ENCODE data around the gene MYO3B.

The MYO3B gene

GRCh38 chr2:170177950-170178781, at the start of gene MYO3B:
Gene MYO3B, plus strand, starts transcription at chr2:170178147. Its CDS starts 141 bp downstream, at chr2:170178288.
- Histone ChIP-seq H3K27me3 (no peaks in the 10 kb centered on the region), H3K27ac (no peak within 1 kb of the TSS), H3K4me3 (no peak within 1 kb of the TSS), H3K36me3 (no peaks in the 10 kb centered on the region), H3K9ac (no peak within 1 kb of the TSS), H4K20me1 (no peaks in the 10 kb centered on the region), H3K4me1 (no peaks in the 10 kb centered on the region), H3K4me2 (no peak within 1 kb of the TSS), H3K9me3 (replicated peaks in 1 of 11) (no peaks in the 10 kb centered on the region)
- TF ChIP-seq Cebpa-rat (IDR thresholded peaks at IDR 0.05): no peak

- TF ChIP-seq Cebpa-rat (IDR thresholded peaks at IDR 0.05): no peak
- peaks cover 0 to 14% (median 9%) of the 10 kb centered on the region in 10 experiments; a peak in 12 of 20 replicates for H3K4me1 ChIP-seq
Observed at GRCh38 chr2:170139276-170139967, 38.5 kb upstream of the MYO3B start.

DNA sequence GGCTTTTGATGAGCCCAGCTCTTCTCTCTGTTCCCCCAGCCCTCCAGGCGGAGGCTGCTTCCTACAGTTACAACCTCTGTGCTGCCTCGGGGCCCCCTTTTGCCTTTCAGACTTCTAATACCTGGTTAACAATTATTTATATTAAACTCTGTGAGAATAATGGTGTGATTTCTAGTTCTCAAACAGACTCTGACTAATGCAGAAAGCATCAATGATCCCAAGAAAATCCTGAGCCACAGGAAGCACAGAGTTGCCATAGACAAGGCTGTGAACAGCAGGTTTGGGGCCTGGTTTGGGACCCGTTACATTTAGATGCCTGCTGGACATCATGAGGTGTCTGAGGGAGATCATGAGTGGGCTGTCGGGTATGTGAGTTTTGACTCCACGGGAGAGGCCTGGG, 37.4 kb upstream of the MYO3B start:
- no peak overlapping the region for H3K4me3 ChIP-seq
- H3K9ac ChIP-seq: no peak overlapping the region
- no peaks in the 10 kb centered on the region for H3K36me3 ChIP-seq
- peaks cover 0 to 7% (median 0%) of the 10 kb centered on the region in 11 experiments; a peak in 4 of 22 replicates for H3K9me3 ChIP-seq (replicated peaks in 1 of 11)
- no peaks in the 10 kb centered on the region for H4K20me1 ChIP-seq
- no peak for TF ChIP-seq Cebpa-rat (IDR thresholded peaks at IDR 0.05)
- H3K27me3 ChIP-seq: no peaks in the 10 kb centered on the region
- H3K4me1 ChIP-seq: peaks cover 0 to 14% (median 9%) of the 10 kb centered on the region in 10 experiments; a peak in 12 of 20 replicates
- no peak overlapping the region for H3K27ac ChIP-seq
- H3K4me2 ChIP-seq: no peak overlapping the region

More at GRCh38 chr2:170139276-170139967, 38.5 kb upstream of the MYO3B start:
- no peaks in the 10 kb centered on the region for H4K20me1 ChIP-seq
- no peaks in the 10 kb centered on the region for H3K27me3 ChIP-seq
- no peaks in the 10 kb centered on the region for H3K36me3 ChIP-seq
- no peak overlapping the region for H3K4me3 ChIP-seq
- no peak overlapping the region for H3K9ac ChIP-seq
- peaks cover 0 to 12% (median 7%) of the 10 kb centered on the region in 11 experiments; a peak in 6 of 22 replicates for H3K9me3 ChIP-seq (replicated peaks in 1 of 11)
- no peak overlapping the region for H3K27ac ChIP-seq
- peak overlapping the region in 9 of 11 experiments; percentile 0 to 45 (median 16); a peak in 12 of 22 replicates for H3K4me2 ChIP-seq

GRCh38 chr2:170141865-170142264, 36.1 kb upstream of the MYO3B start:
- Histone ChIP-seq H3K9ac (no peak overlapping the region), H3K36me3 (no peaks in the 10 kb centered on the region), H3K27ac (no peak overlapping the region), H3K4me1 (peaks cover 0 to 14% (median 9%) of the 10 kb centered on the region in 10 experiments; a peak in 12 of 20 replicates), H3K27me3 (no peaks in the 10 kb centered on the region), H3K4me3 (no peak overlapping the region), H3K9me3 (replicated peaks in 1 of 11) (no peaks in the 10 kb centered on the region), H4K20me1 (no peaks in the 10 kb centered on the region), H3K4me2 (no peak overlapping the region)
- no peak for TF ChIP-seq Cebpa-rat (IDR thresholded peaks at IDR 0.05)

DNA sequence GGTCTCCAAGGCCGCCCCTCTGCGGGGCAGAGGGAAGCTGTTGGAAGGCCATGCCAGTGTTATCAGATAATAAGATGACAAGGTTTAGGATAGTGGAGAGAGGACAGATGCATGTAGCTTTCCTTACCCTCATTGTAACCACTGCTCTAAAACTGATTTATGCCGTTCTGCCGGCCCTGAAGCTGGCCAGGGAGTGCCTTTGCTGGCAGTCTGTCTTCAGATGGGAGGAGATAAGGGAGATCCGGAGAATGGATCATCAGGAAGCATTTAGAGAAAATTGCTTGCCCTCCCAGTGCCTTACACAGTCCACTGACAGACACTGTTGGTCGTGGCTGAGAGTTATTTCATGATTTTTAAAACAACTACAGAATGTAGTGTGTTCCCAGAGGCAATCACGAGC, 35.4 kb upstream of the MYO3B start:
- Histone ChIP-seq H3K27ac (no peak overlapping the region), H3K36me3 (no peaks in the 10 kb centered on the region), H3K9ac (no peak overlapping the region), H3K4me1 (peaks cover 0 to 14% (median 9%) of the 10 kb centered on the region in 10 experiments; a peak in 12 of 20 replicates), H4K20me1 (no peaks in the 10 kb centered on the region), H3K9me3 (replicated peaks in 1 of 11) (no peaks in the 10 kb centered on the region), H3K4me2 (no peak overlapping the region), H3K27me3 (no peaks in the 10 kb centered on the region), H3K4me3 (no peak overlapping the region)
- TF ChIP-seq Cebpa-rat (IDR thresholded peaks at IDR 0.05): no peak

DNA sequence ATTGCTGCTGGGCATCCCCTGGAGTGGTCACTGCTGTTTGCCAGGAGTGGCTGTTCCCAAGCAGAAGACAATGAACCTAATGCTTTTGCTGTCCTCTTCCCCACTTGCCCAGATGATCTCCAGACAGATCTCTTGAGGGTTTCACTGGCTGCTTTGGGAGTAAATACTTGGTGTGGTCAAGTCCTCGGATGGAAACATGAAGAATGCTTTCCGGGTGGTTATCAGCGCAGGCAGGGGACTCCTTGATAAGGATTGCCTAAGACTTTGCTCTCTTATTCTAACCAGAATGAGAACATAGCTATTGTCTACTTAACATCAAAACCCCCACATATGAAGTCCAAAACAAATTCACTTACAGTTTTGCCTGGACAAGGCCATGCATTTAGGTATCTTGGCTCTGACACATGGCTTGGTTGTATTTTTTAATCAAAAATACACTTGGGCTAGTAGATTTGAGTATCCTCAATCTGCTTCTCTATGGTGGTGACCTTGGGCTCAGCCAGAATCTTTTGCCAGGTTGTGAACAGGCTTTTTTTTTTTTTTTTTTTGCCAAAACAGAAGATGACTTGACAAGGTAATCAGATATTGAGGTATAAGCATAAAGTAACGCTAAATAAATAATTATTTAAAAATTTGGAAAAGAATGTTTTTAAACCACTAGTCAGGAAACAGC, 34.8 kb upstream of the MYO3B start:
- Histone ChIP-seq H3K9me3 (replicated peaks in 1 of 11) (peaks cover 0 to 4% (median 0%) of the 10 kb centered on the region in 11 experiments; a peak in 3 of 22 replicates), H3K27ac (no peak overlapping the region), H3K4me1 (peaks cover 0 to 14% (median 9%) of the 10 kb centered on the region in 10 experiments; a peak in 12 of 20 replicates), H3K27me3 (no peaks in the 10 kb centered on the region), H4K20me1 (no peaks in the 10 kb centered on the region), H3K4me3 (no peak overlapping the region), H3K4me2 (no peak overlapping the region), H3K9ac (no peak overlapping the region), H3K36me3 (no peaks in the 10 kb centered on the region)
- TF ChIP-seq Cebpa-rat (IDR thresholded peaks at IDR 0.05): no peak

- H3K9me3 ChIP-seq (replicated peaks in 1 of 11): peaks cover 0 to 16% (median 10%) of the 10 kb centered on the region in 11 experiments; a peak in 10 of 22 replicates
- H3K27ac ChIP-seq: no peak overlapping the region
- peaks cover 0 to 7% (median 3%) of the 10 kb centered on the region in 10 experiments; a peak in 10 of 20 replicates for H3K4me1 ChIP-seq
- no peaks in the 10 kb centered on the region for H3K36me3 ChIP-seq
- no peak for TF ChIP-seq Cebpa-rat (IDR thresholded peaks at IDR 0.05)
- H3K4me2 ChIP-seq: no peak overlapping the region
- no peak overlapping the region for H3K4me3 ChIP-seq
- H4K20me1 ChIP-seq: no peaks in the 10 kb centered on the region
- no peaks in the 10 kb centered on the region for H3K27me3 ChIP-seq
- H3K9ac ChIP-seq: no peak overlapping the region
Observed at GRCh38 chr2:170144761-170145160, 33.2 kb upstream of the MYO3B start.

DNA sequence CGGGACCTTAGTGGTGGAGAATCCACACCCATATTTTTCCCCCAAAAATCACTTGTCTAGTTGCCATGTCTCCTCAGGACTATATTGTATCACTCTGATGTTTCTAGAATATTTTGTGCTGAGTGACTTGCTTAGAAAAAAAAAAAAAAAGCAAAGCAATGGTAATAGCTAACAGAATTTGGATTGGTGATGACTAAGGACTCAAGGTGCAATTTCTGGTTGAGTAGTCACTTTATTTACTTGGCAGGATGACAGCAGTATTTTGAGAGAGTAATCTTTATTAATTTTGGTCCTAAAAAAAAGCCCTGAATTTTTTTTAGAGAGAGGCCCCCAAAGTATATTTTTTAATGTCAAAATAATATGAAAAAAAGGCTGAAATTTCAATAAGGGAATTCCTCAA, 32.8 kb upstream of the MYO3B start:
- TF ChIP-seq Cebpa-rat (IDR thresholded peaks at IDR 0.05): no peak
- H3K36me3 ChIP-seq: no peaks in the 10 kb centered on the region
- no peak overlapping the region for H3K4me3 ChIP-seq
- H3K9me3 ChIP-seq (replicated peaks in 1 of 11): peaks cover 0 to 16% (median 10%) of the 10 kb centered on the region in 11 experiments; a peak in 10 of 22 replicates
- no peak overlapping the region for H3K4me2 ChIP-seq
- H3K27me3 ChIP-seq: no peaks in the 10 kb centered on the region
- H3K9ac ChIP-seq: no peak overlapping the region
- H3K4me1 ChIP-seq: peaks cover 0 to 2% (median 0%) of the 10 kb centered on the region in 10 experiments; a peak in 3 of 20 replicates
- no peak overlapping the region for H3K27ac ChIP-seq
- H4K20me1 ChIP-seq: no peaks in the 10 kb centered on the region
